DMS153 treated with DMSO at 0.1 percent for 48 hours (cell line): ENCODE results near the gene FRAT1.

ENCODE experiments used
- DNase-seq: peaks from one replicate; lab custom pipeline; 2025; ENCODE audit not compliant: unreplicated experiment; lab: John Stamatoyannopoulos, UW

The FRAT1 gene

GRCh38 chr10:97363071-97363470 lies 44.0 kb downstream of the FRAT1 start:
- no peak for DNase-seq

GRCh38 chr10:97365761-97366351 lies 46.8 kb downstream of the FRAT1 start:
- DNase-seq = no peak

- no peak for DNase-seq
These were observed 47.5 kb downstream of the FRAT1 start for GRCh38 chr10:97366572-97366971.

- no peak for DNase-seq
These were observed 48.1 kb downstream of the FRAT1 start for GRCh38 chr10:97367126-97367649.
